ENCODE measurements around the gene MYOCD. TPM values are rescaled to one million over a fixed set of nuclear protein-coding genes. Genes with fewer than 3 reads are reported as not detected.

MYOCD gene
- total RNA-seq, 1 experiment from 2014 or later: not detected

GRCh38 chr17:12719948-12720347, 54.3 kb downstream of the MYOCD start:
- DNase-seq (ENCODE audit: low read depth, low spot score): no peak
- Histone ChIP-seq H3K4me3 (ENCODE audit: low read depth in 2 of 2, low read length in 2 of 2) (no peak overlapping the region), H3K27ac (ENCODE audit: low read length) (no peak overlapping the region), H3K9me3 (ENCODE audit: control insufficient read depth, insufficient read depth, low read depth, low read length) (no peaks in the 10 kb centered on the region), H3K27me3 (ENCODE audit: control insufficient read depth, insufficient read depth, low read length) (no peaks in the 10 kb centered on the region), H3K36me3 (ENCODE audit: control insufficient read depth, insufficient read depth, low read length) (no peaks in the 10 kb centered on the region), H3K4me1 (ENCODE audit: control insufficient read depth, insufficient read depth, low read length) (no peaks in the 10 kb centered on the region)
- no peak for TF ChIP-seq TCF7L2 (IDR thresholded peaks at IDR 0.05; ENCODE audit: low read depth, low read length)
- TF ChIP-seq POLR2AphosphoS5 (IDR thresholded peaks at IDR 0.05; ENCODE audit: low read depth, low read length): no peak
- TF ChIP-seq SIN3A (IDR thresholded peaks at IDR 0.05; ENCODE audit: borderline replicate concordance, insufficient read depth, low read depth, low read length): no peak
- TF ChIP-seq CTCF (IDR thresholded peaks at IDR 0.05): no peak
- TF ChIP-seq REST (IDR thresholded peaks at IDR 0.05; ENCODE audit: insufficient read depth in 1 of 2, low read depth in 2 of 2, low read length in 1 of 2): no peak
- intact Hi-C loops (cut with micrococcal nuclease; ENCODE audit: unreplicated experiment): no loop called here
- ATAC-seq: no peak
- no TSS peak for BruUV-seq (replicated peaks)
- POLR2A ChIA-PET: no interaction called here
- in situ Hi-C loops (cut with HindIII; ENCODE audit: low pct_unique_long_range_greater_than_20kb, low sequenced_read_pairs): no loop called here
- CTCF ChIA-PET: no interaction called here

- ChIA-PET CTCF (no interaction called here), POLR2A (no interaction called here)
- H3K36me3 ChIP-seq (ENCODE audit: control insufficient read depth, insufficient read depth, low read length): no peaks in the 10 kb centered on the region
- H3K27me3 ChIP-seq (ENCODE audit: control insufficient read depth, insufficient read depth, low read length): no peaks in the 10 kb centered on the region
- intact Hi-C loops (cut with micrococcal nuclease; ENCODE audit: unreplicated experiment) (no loop called here), in situ Hi-C loops (cut with HindIII; ENCODE audit: low pct_unique_long_range_greater_than_20kb, low sequenced_read_pairs) (no loop called here)
- BruUV-seq (replicated peaks): no TSS peak
- DNase-seq (ENCODE audit: low read depth, low spot score) (no peak), ATAC-seq (no peak)
- no peak overlapping the region for H3K4me3 ChIP-seq (ENCODE audit: low read depth in 2 of 2, low read length in 2 of 2)
- H3K9me3 ChIP-seq (ENCODE audit: control insufficient read depth, insufficient read depth, low read depth, low read length): no peaks in the 10 kb centered on the region
- no peaks in the 10 kb centered on the region for H3K4me1 ChIP-seq (ENCODE audit: control insufficient read depth, insufficient read depth, low read length)
- no peak overlapping the region for H3K27ac ChIP-seq (ENCODE audit: low read length)
- TF ChIP-seq TCF7L2 (IDR thresholded peaks at IDR 0.05; ENCODE audit: low read depth, low read length): no peak
- TF ChIP-seq REST (IDR thresholded peaks at IDR 0.05; ENCODE audit: insufficient read depth in 1 of 2, low read depth in 2 of 2, low read length in 1 of 2): no peak
- TF ChIP-seq SIN3A (IDR thresholded peaks at IDR 0.05; ENCODE audit: borderline replicate concordance, insufficient read depth, low read depth, low read length): no peak
- TF ChIP-seq POLR2AphosphoS5 (IDR thresholded peaks at IDR 0.05; ENCODE audit: low read depth, low read length): no peak
Observed at GRCh38 chr17:12721581-12721980, 55.9 kb downstream of the MYOCD start.

All from Panc1 (cell line).